WTC11 (cell line): ENCODE data around the gene TMEM130. TPM values are rescaled to one million over a fixed set of nuclear protein-coding genes. Genes with fewer than 3 reads are reported as not detected.

Experiments
- ATAC-seq: fragments of 200-7000 bp; cut with Tn5 transposase; 2 replicates; pipeline ENCODE4 v1.10.0; 2021; ENCODE audit warnings: mild to moderate bottlenecking, moderate library complexity
- CTCF ChIA-PET: fragments of 300-600 bp; sonication (Branson Sonifier 250); formaldehyde crosslinking; loops from one replicate; lab custom pipeline; 2021; ENCODE audit warnings: antibody characterized with exemption; lab: Charles Lee
- POLR2A ChIA-PET: fragments of 350-600 bp; sonication (Branson Sonifier 250); formaldehyde crosslinking; loops from one replicate; lab custom pipeline; 2021; ENCODE audit warnings: antibody characterized with exemption; lab: Charles Lee
- DNase-seq: peaks from one replicate; pipeline ENCODE4 v3.0.0; 2021; ENCODE audit warnings: low spot score
- H3K27ac Mint-ChIP-seq: 2 replicates; pipeline ENCODE4 v1.8.0; 2021; ENCODE audit warnings: mixed read lengths
- H3K27me3 Mint-ChIP-seq: 2 replicates; pipeline ENCODE4 v1.8.0; 2021; ENCODE audit warnings: low read depth, mild to moderate bottlenecking, moderate library complexity, mixed read lengths
- H3K36me3 Mint-ChIP-seq: 2 replicates; pipeline ENCODE4 v1.8.0; 2021; ENCODE audit warnings: mixed read lengths
- H3K4me1 Mint-ChIP-seq: 2 replicates; pipeline ENCODE4 v1.8.0; 2022; ENCODE audit warnings: mixed read lengths
- H3K4me3 Mint-ChIP-seq: 2 replicates; pipeline ENCODE4 v1.8.0; 2021; ENCODE audit warnings: mild to moderate bottlenecking, moderate library complexity, mixed read lengths
- H3K9me3 Mint-ChIP-seq: 2 replicates; pipeline ENCODE4 v1.8.0; 2021; ENCODE audit warnings: mixed read lengths
- ATF6 ChIP-seq: sonication (generic); formaldehyde crosslinking; IDR thresholded peaks from 2 replicates; pipeline ENCODE4 v1.8.1; 2023; ENCODE audit warnings: mild to moderate bottlenecking, missing genetic modification reagents
- CBFB ChIP-seq: sonication (generic); formaldehyde crosslinking; IDR thresholded peaks from 2 replicates; pipeline ENCODE4 v1.8.1; 2022; ENCODE audit warnings: mild to moderate bottlenecking, low read depth, missing genetic modification reagents
- CDX4 ChIP-seq: fragments of 250-450 bp; sonication (Bioruptor Pico); IDR thresholded peaks from 2 replicates; pipeline ENCODE4 v1.9.0; 2021; ENCODE audit warnings: moderate library complexity, mild to moderate bottlenecking, inconsistent platforms, borderline replicate concordance
- CREB1 ChIP-seq: sonication (generic); formaldehyde crosslinking; IDR thresholded peaks from 2 replicates; pipeline ENCODE4 v1.8.0; 2023; ENCODE audit warnings: mild to moderate bottlenecking, missing genetic modification reagents
- CTCF ChIP-seq: fragments of 200-600 bp; IDR thresholded peaks from 2 replicates; pipeline ENCODE4 v1.8.0; 2022; ENCODE audit warnings: antibody characterized with exemption
- E2F1 ChIP-seq: sonication (generic); formaldehyde crosslinking; IDR thresholded peaks from 2 replicates; pipeline ENCODE4 v1.8.0; 2022; ENCODE audit warnings: mild to moderate bottlenecking, missing genetic modification reagents
- EMX1 ChIP-seq: fragments of 250-450 bp; sonication (Bioruptor Pico); IDR thresholded peaks from 2 replicates; pipeline ENCODE4 v1.8.0; 2021; ENCODE audit warnings: mild to moderate bottlenecking
- ERG ChIP-seq: fragments of 250-450 bp; sonication (Bioruptor Pico); IDR thresholded peaks from 2 replicates; pipeline ENCODE4 v1.8.0; 2021; ENCODE audit warnings: mild to moderate bottlenecking
- FOXK1 ChIP-seq: sonication (generic); formaldehyde crosslinking; IDR thresholded peaks from 2 replicates; pipeline ENCODE4 v1.8.0; 2022; ENCODE audit warnings: mild to moderate bottlenecking, moderate library complexity, missing genetic modification reagents
- FOXP1 ChIP-seq: sonication (generic); formaldehyde crosslinking; IDR thresholded peaks from 2 replicates; pipeline ENCODE4 v1.8.0; 2022; ENCODE audit warnings: missing genetic modification reagents, mild to moderate bottlenecking, moderate library complexity, borderline replicate concordance
- GABPB1 ChIP-seq: sonication (generic); formaldehyde crosslinking; IDR thresholded peaks from 2 replicates; pipeline ENCODE4 v1.8.1; 2023; ENCODE audit warnings: mild to moderate bottlenecking, missing genetic modification reagents
- GTF2I ChIP-seq: fragments of 250-450 bp; sonication (Bioruptor Pico); conservative IDR thresholded peaks from 2 replicates; pipeline ENCODE4 v1.4.0; 2021; ENCODE audit warnings: mild to moderate bottlenecking
- HMGA2 ChIP-seq: fragments of 250-450 bp; sonication (Bioruptor Pico); IDR thresholded peaks from 2 replicates; pipeline ENCODE4 v1.4.0; 2021; ENCODE audit warnings: mild to moderate bottlenecking, moderate library complexity
- IRF1 ChIP-seq: sonication (generic); formaldehyde crosslinking; IDR thresholded peaks from 2 replicates; pipeline ENCODE4 v1.8.0; 2023; ENCODE audit warnings: missing genetic modification reagents
- JAZF1 ChIP-seq: fragments of 250-450 bp; sonication (Bioruptor Pico); IDR thresholded peaks from 2 replicates; pipeline ENCODE4 v1.9.0; 2021; ENCODE audit warnings: moderate library complexity, mild to moderate bottlenecking, inconsistent platforms
- KAT7 ChIP-seq: sonication (generic); formaldehyde crosslinking; IDR thresholded peaks from 2 replicates; pipeline ENCODE4 v1.8.1; 2023; ENCODE audit warnings: missing genetic modification reagents, mild to moderate bottlenecking, borderline replicate concordance
- NFATC4 ChIP-seq: fragments of 250-450 bp; sonication (Bioruptor Pico); IDR thresholded peaks from 2 replicates; pipeline ENCODE4 v1.9.0; 2021; ENCODE audit warnings: mild to moderate bottlenecking
- NFE2L1 ChIP-seq: sonication (generic); formaldehyde crosslinking; IDR thresholded peaks from 2 replicates; pipeline ENCODE4 v1.8.1; 2023; ENCODE audit warnings: missing genetic modification reagents
- NR1H2 ChIP-seq: sonication (generic); formaldehyde crosslinking; IDR thresholded peaks from 2 replicates; pipeline ENCODE4 v1.9.0; 2021; ENCODE audit warnings: mild to moderate bottlenecking, moderate library complexity, missing genetic modification reagents
- NR2C2 ChIP-seq: sonication (generic); formaldehyde crosslinking; IDR thresholded peaks from 2 replicates; pipeline ENCODE4 v1.8.0; 2022; ENCODE audit warnings: mild to moderate bottlenecking, missing genetic modification reagents
- PREB ChIP-seq: sonication (generic); formaldehyde crosslinking; IDR thresholded peaks from 2 replicates; pipeline ENCODE4 v1.8.1; 2022; ENCODE audit warnings: mild to moderate bottlenecking, missing genetic modification reagents, moderate library complexity, borderline replicate concordance
- RELA ChIP-seq: sonication (generic); formaldehyde crosslinking; IDR thresholded peaks from 2 replicates; pipeline ENCODE4 v1.8.1; 2022; ENCODE audit warnings: missing genetic modification reagents, mild to moderate bottlenecking, borderline replicate concordance
- SMAD4 ChIP-seq: sonication (generic); formaldehyde crosslinking; IDR thresholded peaks from 2 replicates; pipeline ENCODE4 v1.8.0; 2022; ENCODE audit warnings: mild to moderate bottlenecking, missing genetic modification reagents
- SOX15 ChIP-seq: fragments of 250-450 bp; sonication (Bioruptor Pico); IDR thresholded peaks from 2 replicates; pipeline ENCODE4 v1.9.0; 2021; ENCODE audit warnings: mild to moderate bottlenecking
- TEAD1 ChIP-seq: sonication (generic); formaldehyde crosslinking; IDR thresholded peaks from 2 replicates; pipeline ENCODE4 v1.8.0; 2022; ENCODE audit warnings: mild to moderate bottlenecking, missing genetic modification reagents
- ZNF232 ChIP-seq: sonication (generic); formaldehyde crosslinking; IDR thresholded peaks from 2 replicates; pipeline ENCODE4 v1.8.0; 2022; ENCODE audit warnings: mild to moderate bottlenecking, missing genetic modification reagents
- ZNF416 ChIP-seq: fragments of 250-450 bp; sonication (Bioruptor Pico); IDR thresholded peaks from 2 replicates; pipeline ENCODE4 v1.9.0; 2021; ENCODE audit warnings: mild to moderate bottlenecking, inconsistent platforms
- ZNF671 ChIP-seq: fragments of 250-450 bp; sonication (Bioruptor Pico); IDR thresholded peaks from 2 replicates; pipeline ENCODE4 v1.8.0; 2021; ENCODE audit warnings: mild to moderate bottlenecking
- total RNA-seq: library from RNA; stranded (reverse); gene quantifications from 3 replicates; pipeline ENCODE4 v1.2.3, GENCODE V29; 2021

Gene TMEM130
- total RNA-seq, 1 experiment from 2014 or later: 3.2 TPM

- peaks cover 92% of the 10 kb centered on the region for H3K36me3 Mint-ChIP-seq
- H3K4me1 Mint-ChIP-seq: no peaks in the 10 kb centered on the region
- no peaks in the 10 kb centered on the region for H3K27me3 Mint-ChIP-seq
- DNase-seq: no peak
- no peak overlapping the region for H3K27ac Mint-ChIP-seq
- peaks cover 20% of the 10 kb centered on the region for H3K9me3 Mint-ChIP-seq
- CTCF ChIA-PET: interaction anchor here (0.6 kb wide), 2 partner anchors 827 to 1287 kb away, joined by 3 to 4 read pairs; no protein-coding TSS in a partner anchor
- TF ChIP-seq GABPB1 (no peak), NR2C2 (no peak), ZNF671 (CRISPR knock-in tag) (no peak), SMAD4 (no peak), CBFB (CRISPR knock-in tag) (no peak), FOXP1 (no peak), JAZF1 (CRISPR knock-in tag) (no peak), NR1H2 (CRISPR knock-in tag) (no peak), ZNF416 (CRISPR knock-in tag) (no peak), ZNF232 (CRISPR knock-in tag) (no peak), CDX4 (CRISPR knock-in tag) (no peak), NFE2L1 (CRISPR knock-in tag) (no peak), CREB1 (CRISPR knock-in tag) (no peak), IRF1 (CRISPR knock-in tag) (no peak)
- TF ChIP-seq, all 79 proteins: peak for 0
- H3K4me3 Mint-ChIP-seq: no peak overlapping the region
- POLR2A ChIA-PET: no interaction called here
- ATAC-seq: no peak
These were observed 33.4 kb upstream of the TMEM130 start for GRCh38 chr7:98903246-98903645.

GRCh38 chr7:98902523-98902922, 32.7 kb upstream of the TMEM130 start:
- CTCF ChIA-PET: interaction anchor here (0.6 to 1.0 kb wide), 4 partner anchors 24 to 1288 kb away, joined by 3 to 4 read pairs (median 3); no protein-coding TSS in a partner anchor
- H3K4me3 Mint-ChIP-seq: no peak overlapping the region
- peaks cover 92% of the 10 kb centered on the region for H3K36me3 Mint-ChIP-seq
- no peak overlapping the region for H3K27ac Mint-ChIP-seq
- peaks cover 13% of the 10 kb centered on the region for H3K9me3 Mint-ChIP-seq
- H3K27me3 Mint-ChIP-seq: no peaks in the 10 kb centered on the region
- ATAC-seq: no peak
- no peak for DNase-seq
- TF ChIP-seq NR1H2 (CRISPR knock-in tag) (no peak), RELA (no peak), KAT7 (CRISPR knock-in tag) (no peak), FOXK1 (CRISPR knock-in tag) (no peak), GABPB1 (no peak), SOX15 (no peak), HMGA2 (CRISPR knock-in tag) (no peak), GTF2I (CRISPR knock-in tag) (no peak)
- H3K4me1 Mint-ChIP-seq: no peaks in the 10 kb centered on the region
- POLR2A ChIA-PET: no interaction called here

GRCh38 chr7:98900815-98901214, 31.0 kb upstream of the TMEM130 start:
- Mint-ChIP-seq H3K4me1 (no peaks in the 10 kb centered on the region), H3K27ac (no peak overlapping the region), H3K9me3 (peaks cover 7% of the 10 kb centered on the region), H3K27me3 (no peaks in the 10 kb centered on the region), H3K4me3 (no peak overlapping the region), H3K36me3 (peaks cover 89% of the 10 kb centered on the region)
- DNase-seq (no peak), ATAC-seq (no peak)
- POLR2A ChIA-PET: no interaction called here
- CTCF ChIA-PET: no interaction called here
- TF ChIP-seq PREB (CRISPR knock-in tag): no peak
- TF ChIP-seq ERG (CRISPR knock-in tag): no peak
- TF ChIP-seq EMX1 (CRISPR knock-in tag): no peak
- TF ChIP-seq JAZF1 (CRISPR knock-in tag): no peak
- TF ChIP-seq NFATC4 (CRISPR knock-in tag): no peak
- no peak for TF ChIP-seq TEAD1 (CRISPR knock-in tag)
- TF ChIP-seq ATF6 (CRISPR knock-in tag): no peak
- no peak for TF ChIP-seq CTCF
- TF ChIP-seq E2F1 (CRISPR knock-in tag): no peak
